HEK293 (cell line): Measurements from ENCODE around the gene KLHL21.

Source experiments
- GFI1B ChIP-seq: fragments of 450-650 bp; formaldehyde crosslinking; IDR thresholded peaks from 2 replicates; pipeline ENCODE4 v1.5.1; 2016; ENCODE audit warnings: missing biosample characterization, missing genetic modification characterization
- GLIS1 ChIP-seq: fragments of 450-650 bp; formaldehyde crosslinking; IDR thresholded peaks from 2 replicates; pipeline ENCODE4 v1.5.1; 2016; ENCODE audit warnings: missing biosample characterization, missing genetic modification characterization
- HIC1 ChIP-seq: fragments of 450-650 bp; formaldehyde crosslinking; IDR thresholded peaks from 2 replicates; pipeline ENCODE4 v1.5.1; 2016; ENCODE audit warnings: missing biosample characterization, missing genetic modification characterization
- HOXD13 ChIP-seq: sonication (generic); formaldehyde crosslinking; IDR thresholded peaks from 2 replicates; pipeline ENCODE4 v1.8.0; 2022; ENCODE audit warnings: missing genetic modification reagents, borderline replicate concordance
- INSM2 ChIP-seq: fragments of 450-650 bp; formaldehyde crosslinking; IDR thresholded peaks from 2 replicates; pipeline ENCODE4 v1.5.1; 2016; ENCODE audit warnings: missing biosample characterization, missing genetic modification characterization
- PRDM6 ChIP-seq: fragments of 450-650 bp; formaldehyde crosslinking; IDR thresholded peaks from 2 replicates; pipeline ENCODE4 v1.5.1; 2017; ENCODE audit warnings: missing biosample characterization, missing genetic modification characterization
- RBAK ChIP-seq: fragments of 450-650 bp; formaldehyde crosslinking; IDR thresholded peaks from 2 replicates; pipeline ENCODE4 v1.5.1; 2016; ENCODE audit warnings: missing biosample characterization, missing genetic modification characterization
- SALL2 ChIP-seq: fragments of 450-650 bp; formaldehyde crosslinking; IDR thresholded peaks from 2 replicates; pipeline ENCODE4 v1.5.0; 2017; ENCODE audit warnings: missing biosample characterization, mild to moderate bottlenecking, missing genetic modification characterization, borderline replicate concordance
- SCRT1 ChIP-seq: fragments of 450-650 bp; formaldehyde crosslinking; IDR thresholded peaks from 2 replicates; pipeline ENCODE4 v1.5.1; 2016; ENCODE audit warnings: missing biosample characterization, missing genetic modification characterization, borderline replicate concordance
- SETDB1 ChIP-seq: IDR thresholded peaks from one replicate; pipeline ENCODE4 v1.6.1; 2017; ENCODE audit warnings: mild to moderate bottlenecking, low read length, moderate library complexity, mixed read lengths; ENCODE audit not compliant: insufficient read length
- SP3 ChIP-seq: fragments of 450-650 bp; formaldehyde crosslinking; IDR thresholded peaks from 2 replicates; pipeline ENCODE4 v1.5.1; 2016; ENCODE audit warnings: missing biosample characterization, missing genetic modification characterization
- ZBTB1 ChIP-seq: fragments of 450-650 bp; formaldehyde crosslinking; IDR thresholded peaks from 2 replicates; pipeline ENCODE4 v1.5.1; 2016; ENCODE audit warnings: missing biosample characterization, missing genetic modification characterization
- ZBTB20 ChIP-seq: fragments of 450-650 bp; formaldehyde crosslinking; IDR thresholded peaks from 2 replicates; pipeline ENCODE4 v1.5.1; 2016; ENCODE audit warnings: missing biosample characterization, missing genetic modification characterization
- ZBTB48 ChIP-seq: fragments of 450-650 bp; formaldehyde crosslinking; IDR thresholded peaks from 2 replicates; pipeline ENCODE4 v1.5.1; 2016; ENCODE audit warnings: missing biosample characterization, missing genetic modification characterization
- ZBTB6 ChIP-seq: fragments of 450-650 bp; formaldehyde crosslinking; IDR thresholded peaks from 2 replicates; pipeline ENCODE4 v1.5.1; 2017; ENCODE audit warnings: missing biosample characterization, missing genetic modification characterization
- ZNF114 ChIP-seq: fragments of 450-650 bp; formaldehyde crosslinking; IDR thresholded peaks from 2 replicates; pipeline ENCODE4 v1.5.0; 2017; ENCODE audit warnings: missing biosample characterization, missing genetic modification characterization
- ZNF157 ChIP-seq: fragments of 450-650 bp; formaldehyde crosslinking; IDR thresholded peaks from 2 replicates; pipeline ENCODE4 v1.5.1; 2016; ENCODE audit warnings: missing biosample characterization, missing genetic modification characterization
- ZNF174 ChIP-seq: fragments of 450-650 bp; formaldehyde crosslinking; IDR thresholded peaks from 2 replicates; pipeline ENCODE4 v1.5.0; 2017; ENCODE audit warnings: missing biosample characterization, mild to moderate bottlenecking, missing genetic modification characterization
- ZNF19 ChIP-seq: fragments of 450-650 bp; formaldehyde crosslinking; IDR thresholded peaks from 2 replicates; pipeline ENCODE4; 2016; ENCODE audit warnings: missing biosample characterization, missing genetic modification characterization, low read depth
- ZNF202 ChIP-seq: fragments of 450-650 bp; formaldehyde crosslinking; IDR thresholded peaks from 2 replicates; pipeline ENCODE4 v1.5.1; 2016; ENCODE audit warnings: missing biosample characterization, missing genetic modification characterization, borderline replicate concordance
- ZNF248 ChIP-seq: fragments of 450-650 bp; formaldehyde crosslinking; IDR thresholded peaks from 2 replicates; pipeline ENCODE4 v1.5.1; 2017; ENCODE audit warnings: missing biosample characterization, missing genetic modification characterization
- ZNF292 ChIP-seq: fragments of 450-650 bp; formaldehyde crosslinking; IDR thresholded peaks from 2 replicates; pipeline ENCODE4 v1.5.1; 2016; ENCODE audit warnings: low read depth, missing biosample characterization, missing genetic modification characterization, borderline replicate concordance
- ZNF324 ChIP-seq: fragments of 450-650 bp; formaldehyde crosslinking; IDR thresholded peaks from 2 replicates; pipeline ENCODE4 v1.5.1; 2016; ENCODE audit warnings: missing biosample characterization, missing genetic modification characterization
- ZNF350 ChIP-seq: fragments of 450-650 bp; formaldehyde crosslinking; IDR thresholded peaks from 2 replicates; pipeline ENCODE4 v1.5.0; 2017; ENCODE audit warnings: missing biosample characterization, mild to moderate bottlenecking, missing genetic modification characterization
- ZNF514 ChIP-seq: fragments of 450-650 bp; formaldehyde crosslinking; IDR thresholded peaks from 2 replicates; pipeline ENCODE4 v1.5.1; 2016; ENCODE audit warnings: missing biosample characterization, missing genetic modification characterization
- ZNF529 ChIP-seq: fragments of 450-650 bp; formaldehyde crosslinking; IDR thresholded peaks from 2 replicates; pipeline ENCODE4 v1.5.1; 2017; ENCODE audit warnings: missing genetic modification characterization, missing biosample characterization; ENCODE audit not compliant: insufficient replicate concordance
- ZNF530 ChIP-seq: fragments of 450-650 bp; formaldehyde crosslinking; IDR thresholded peaks from 2 replicates; pipeline ENCODE4 v1.5.1; 2016; ENCODE audit warnings: low read depth, missing biosample characterization, missing genetic modification characterization
- ZNF548 ChIP-seq: fragments of 450-650 bp; formaldehyde crosslinking; IDR thresholded peaks from 2 replicates; pipeline ENCODE4 v1.5.1; 2016; ENCODE audit warnings: missing biosample characterization, missing genetic modification characterization
- ZNF580 ChIP-seq: fragments of 450-650 bp; formaldehyde crosslinking; IDR thresholded peaks from 2 replicates; pipeline ENCODE4 v1.5.1; 2016; ENCODE audit warnings: missing biosample characterization, missing genetic modification characterization
- ZNF585B ChIP-seq: fragments of 450-650 bp; formaldehyde crosslinking; IDR thresholded peaks from 2 replicates; pipeline ENCODE4 v1.5.1; 2016; ENCODE audit warnings: missing biosample characterization, missing genetic modification characterization
- ZNF610 ChIP-seq: fragments of 450-650 bp; formaldehyde crosslinking; IDR thresholded peaks from 2 replicates; pipeline ENCODE4 v1.5.1; 2016; ENCODE audit warnings: missing biosample characterization, missing genetic modification characterization, borderline replicate concordance
- ZNF664 ChIP-seq: fragments of 450-650 bp; formaldehyde crosslinking; IDR thresholded peaks from 2 replicates; pipeline ENCODE4 v1.5.1; 2016; ENCODE audit warnings: missing biosample characterization, missing genetic modification characterization
- ZNF777 ChIP-seq: fragments of 450-650 bp; formaldehyde crosslinking; IDR thresholded peaks from 2 replicates; pipeline ENCODE4 v1.5.1; 2017; ENCODE audit warnings: missing biosample characterization, missing genetic modification characterization, borderline replicate concordance
- TF ChIP-seq, protein P1 (sequence below): fragments of 450-650 bp; formaldehyde crosslinking; IDR thresholded peaks from 2 replicates; pipeline ENCODE4 v1.5.1; 2016; ENCODE audit warnings: missing biosample characterization, missing genetic modification characterization, borderline replicate concordance

Gene KLHL21

GRCh38 chr1:6625584-6626149, 23.0 kb upstream of the KLHL21 start (continued):
- TF ChIP-seq ZNF529 (no peak), PRDM6 (tag by site-specific recombination) (no peak), GFI1B (tag by site-specific recombination) (no peak), ZNF664 (tag by site-specific recombination) (no peak), ZBTB1 (tag by site-specific recombination) (no peak), INSM2 (tag by site-specific recombination) (peak; percentile 45; the same call in 1 of the 2 replicates), ZNF248 (tag by site-specific recombination) (no peak), ZBTB48 (tag by site-specific recombination) (peak; percentile 53; the same call in 1 of the 2 replicates), ZBTB20 (tag by site-specific recombination) (peak; percentile 80; the same call in 1 of the 2 replicates), RBAK (tag by site-specific recombination) (no peak), ZBTB6 (tag by site-specific recombination) (no peak), ZNF585B (tag by site-specific recombination) (no peak), ZNF610 (tag by site-specific recombination) (no peak), SCRT1 (tag by site-specific recombination) (no peak), ZNF174 (tag by site-specific recombination) (no peak), ZNF292 (tag by site-specific recombination) (no peak), SP3 (tag by site-specific recombination) (no peak), ZNF530 (tag by site-specific recombination) (no peak), ZNF548 (no peak), ZNF350 (tag by site-specific recombination) (no peak), ZNF114 (no peak), ZNF777 (tag by site-specific recombination) (no peak), ZNF324 (tag by site-specific recombination) (no peak), ZNF202 (tag by site-specific recombination) (no peak), SETDB1 (no peak), ZNF157 (no peak), ZNF514 (no peak), GLIS1 (0 out of 2 replicates have a peak, but pooled peaks have one; percentile 6), SALL2 (tag by site-specific recombination) (no peak), ZNF580 (no peak), ZNF19 (tag by site-specific recombination) (no peak), HOXD13 (CRISPR knock-in tag) (no peak), HIC1 (tag by site-specific recombination) (no peak)
- TF ChIP-seq, protein P1, sequence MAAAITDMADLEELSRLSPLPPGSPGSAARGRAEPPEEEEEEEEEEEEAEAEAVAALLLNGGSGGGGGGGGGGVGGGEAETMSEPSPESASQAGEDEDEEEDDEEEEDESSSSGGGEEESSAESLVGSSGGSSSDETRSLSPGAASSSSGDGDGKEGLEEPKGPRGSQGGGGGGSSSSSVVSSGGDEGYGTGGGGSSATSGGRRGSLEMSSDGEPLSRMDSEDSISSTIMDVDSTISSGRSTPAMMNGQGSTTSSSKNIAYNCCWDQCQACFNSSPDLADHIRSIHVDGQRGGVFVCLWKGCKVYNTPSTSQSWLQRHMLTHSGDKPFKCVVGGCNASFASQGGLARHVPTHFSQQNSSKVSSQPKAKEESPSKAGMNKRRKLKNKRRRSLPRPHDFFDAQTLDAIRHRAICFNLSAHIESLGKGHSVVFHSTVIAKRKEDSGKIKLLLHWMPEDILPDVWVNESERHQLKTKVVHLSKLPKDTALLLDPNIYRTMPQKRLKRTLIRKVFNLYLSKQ (tag by site-specific recombination) = no peak
